ENCODE data around the gene OR5H1.
"Not testable (repeated sequence)": the region's sequence is repeated elsewhere in the genome, so short reads cannot be mapped to it uniquely, and the experiment has no call there.

OR5H1 gene

GRCh38 chr3:98130421-98130820 lies at the start of gene OR5H1:
TSS of gene OR5H1 (plus strand) at chr3:98130721. CDS start at chr3:98132698, 1,977 bp downstream.
- Mint-ChIP-seq H3K27me3 (no peaks in the 10 kb centered on the region), H3K36me3 (no peaks in the 10 kb centered on the region), H3K4me3 (no peak within 1 kb of the TSS), H3K27ac (no peak within 1 kb of the TSS), H3K4me1 (no peaks in the 10 kb centered on the region), H3K9me3 (peaks cover 3 to 7% of the 10 kb centered on the region in 2 donors)
- no peak for ATAC-seq (replicated peaks)
- DNase-seq = no peak

- DNase-seq = no peak
- Mint-ChIP-seq H3K36me3 (no peaks in the 10 kb centered on the region), H3K27me3 (no peaks in the 10 kb centered on the region), H3K4me1 (no peaks in the 10 kb centered on the region), H3K27ac (no peak within 1 kb of the TSS), H3K9me3 (peaks cover 0 to 4% of the 10 kb centered on the region in 2 donors), H3K4me3 (no peak within 1 kb of the TSS)
- ATAC-seq (replicated peaks) = no peak
Observed at GRCh38 chr3:98086873-98087272, 43.6 kb upstream of the OR5H1 start, which contains the start of gene OR5AC2. TSS of gene OR5AC2 (plus strand) at chr3:98087173. CDS start at chr3:98087173, 0 bp downstream.

DNA sequence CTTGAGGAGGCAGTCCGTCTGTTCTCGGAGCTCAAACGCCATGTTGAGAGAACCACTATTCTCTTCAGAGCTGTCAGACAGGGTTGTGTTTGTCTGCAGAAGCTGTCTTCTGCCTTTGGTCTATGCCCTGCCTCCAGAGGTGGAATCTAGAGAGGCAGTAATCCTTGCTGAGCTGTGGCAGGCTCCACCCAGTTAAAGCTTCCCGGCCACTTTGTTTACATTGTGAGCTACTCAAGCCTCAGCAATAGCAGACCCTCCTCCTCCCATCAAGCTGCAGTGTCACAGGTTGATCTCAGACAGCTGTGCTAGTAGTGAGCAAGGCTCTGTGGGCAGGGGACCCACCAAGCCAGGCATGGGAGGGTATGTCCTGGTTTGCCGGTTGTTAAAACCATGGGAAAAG lies 34.6 kb upstream of the OR5H1 start:
- peaks cover 0 to 5% of the 10 kb centered on the region in 2 donors for H3K9me3 Mint-ChIP-seq
- DNase-seq = no peak
- no peaks in the 10 kb centered on the region for H3K27me3 Mint-ChIP-seq
- H3K27ac Mint-ChIP-seq = no peak overlapping the region
- H3K4me3 Mint-ChIP-seq = no peak overlapping the region
- no peaks in the 10 kb centered on the region for H3K36me3 Mint-ChIP-seq
- no peaks in the 10 kb centered on the region for H3K4me1 Mint-ChIP-seq
- ATAC-seq (replicated peaks) = no peak

DNA sequence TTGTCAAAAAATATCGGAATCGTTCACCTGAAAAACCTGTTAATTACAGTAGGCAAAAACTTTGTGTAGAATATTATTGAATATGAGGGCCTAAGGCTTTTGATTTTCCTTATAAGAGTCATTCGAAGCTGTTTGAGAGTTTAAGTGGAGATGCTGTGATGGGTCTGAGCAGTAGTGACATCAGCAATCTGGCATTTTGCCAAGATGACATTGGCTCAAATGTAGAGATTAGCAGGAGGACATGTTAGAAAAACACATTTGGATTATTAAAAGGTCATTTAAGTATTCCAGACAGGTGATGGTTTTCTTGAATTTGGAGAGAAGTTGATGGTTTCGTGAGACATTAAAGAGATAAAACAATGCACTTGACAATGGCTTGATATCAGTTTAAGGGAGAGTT lies 30.7 kb upstream of the OR5H1 start:
- no peak for ATAC-seq (replicated peaks)
- Mint-ChIP-seq H3K9me3 (peaks cover 0 to 3% of the 10 kb centered on the region in 2 donors), H3K4me1 (no peaks in the 10 kb centered on the region), H3K4me3 (no peak overlapping the region), H3K36me3 (no peaks in the 10 kb centered on the region), H3K27me3 (no peaks in the 10 kb centered on the region), H3K27ac (no peak overlapping the region)
- no peak for DNase-seq

GRCh38 chr3:98108162-98108561 lies 22.4 kb upstream of the OR5H1 start:
- no peak overlapping the region for H3K27ac Mint-ChIP-seq
- DNase-seq (no peak), ATAC-seq (replicated peaks) (no peak)
- H3K36me3 Mint-ChIP-seq = peaks cover 0 to 3% of the 10 kb centered on the region in 2 donors
- H3K4me1 Mint-ChIP-seq = no peaks in the 10 kb centered on the region
- no peaks in the 10 kb centered on the region for H3K27me3 Mint-ChIP-seq
- no peak overlapping the region for H3K4me3 Mint-ChIP-seq
- H3K9me3 Mint-ChIP-seq = peaks cover 8 to 11% of the 10 kb centered on the region in 2 donors

DNA sequence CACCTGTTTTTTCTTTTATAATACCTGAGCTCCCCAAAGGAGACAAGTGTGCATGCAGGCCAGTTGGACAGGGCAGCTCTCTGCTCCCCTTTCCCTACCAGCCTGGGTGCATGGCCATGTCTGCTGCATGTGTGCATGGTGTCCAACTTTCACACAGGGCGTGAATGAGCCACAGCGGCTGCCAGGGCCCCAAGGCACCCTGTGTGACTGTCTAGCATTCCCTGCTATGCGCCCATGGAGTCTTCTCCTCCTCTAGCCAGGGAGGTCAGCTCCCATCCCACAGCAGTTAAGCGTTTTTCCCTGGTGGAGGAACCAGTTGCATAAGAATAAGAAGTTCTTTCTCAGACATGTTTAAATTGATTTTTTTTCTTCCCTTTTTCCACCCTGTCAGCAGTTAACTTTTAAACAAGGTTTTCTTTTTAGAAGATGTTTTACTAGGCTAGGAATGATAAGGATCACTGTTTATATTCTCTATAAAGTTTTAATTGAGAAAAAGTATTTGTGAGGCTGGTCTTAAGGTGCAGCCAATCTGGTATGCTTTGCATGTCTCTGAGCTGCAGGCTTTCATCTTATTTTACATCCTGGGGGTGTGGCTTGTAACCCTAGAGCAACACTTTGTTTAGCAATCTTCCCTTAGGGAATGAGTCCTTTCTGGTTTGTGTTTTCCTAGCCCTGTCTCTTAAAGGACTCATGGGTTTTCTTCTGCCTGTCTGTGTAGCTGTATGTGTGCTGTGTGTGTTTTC lies 20.5 kb upstream of the OR5H1 start:
- H3K27ac Mint-ChIP-seq = no peak overlapping the region
- no peak for DNase-seq
- peaks cover 11% of the 10 kb centered on the region in 2 donors for H3K9me3 Mint-ChIP-seq
- H3K4me3 Mint-ChIP-seq = no peak overlapping the region
- H3K36me3 Mint-ChIP-seq = peaks cover 0 to 3% of the 10 kb centered on the region in 2 donors
- H3K27me3 Mint-ChIP-seq = no peaks in the 10 kb centered on the region
- no peak for ATAC-seq (replicated peaks)
- H3K4me1 Mint-ChIP-seq = no peaks in the 10 kb centered on the region

- H3K36me3 Mint-ChIP-seq = peaks cover 0 to 3% of the 10 kb centered on the region in 2 donors
- H3K4me1 Mint-ChIP-seq = no peaks in the 10 kb centered on the region
- H3K9me3 Mint-ChIP-seq = peaks cover 11% of the 10 kb centered on the region in 2 donors
Observed at GRCh38 chr3:98110550-98110908, 20.0 kb upstream of the OR5H1 start.

GRCh38 chr3:98114264-98114663 lies 16.3 kb upstream of the OR5H1 start:
- H3K36me3 Mint-ChIP-seq = peaks cover 0 to 3% of the 10 kb centered on the region in 2 donors
- no peak overlapping the region for H3K4me3 Mint-ChIP-seq
- ATAC-seq (replicated peaks) (no peak), DNase-seq (no peak)
- no peaks in the 10 kb centered on the region for H3K27me3 Mint-ChIP-seq
- no peaks in the 10 kb centered on the region for H3K4me1 Mint-ChIP-seq
- H3K9me3 Mint-ChIP-seq = peaks cover 12 to 16% of the 10 kb centered on the region in 2 donors
- H3K27ac Mint-ChIP-seq = no peak overlapping the region

More at GRCh38 chr3:98110550-98110908, 20.0 kb upstream of the OR5H1 start:
- DNase-seq (no peak), ATAC-seq (replicated peaks) (no peak)
- Mint-ChIP-seq H3K4me3 (no peak overlapping the region), H3K27me3 (no peaks in the 10 kb centered on the region), H3K27ac (no peak overlapping the region)

GRCh38 chr3:98115717-98116116 lies 14.8 kb upstream of the OR5H1 start:
- H3K4me3 Mint-ChIP-seq = no peak overlapping the region
- peaks cover 8 to 11% of the 10 kb centered on the region in 2 donors for H3K9me3 Mint-ChIP-seq
- no peak overlapping the region for H3K27ac Mint-ChIP-seq
- no peaks in the 10 kb centered on the region for H3K27me3 Mint-ChIP-seq
- H3K36me3 Mint-ChIP-seq = no peaks in the 10 kb centered on the region
- no peak for DNase-seq
- no peak for ATAC-seq (replicated peaks)
- H3K4me1 Mint-ChIP-seq = no peaks in the 10 kb centered on the region

DNA sequence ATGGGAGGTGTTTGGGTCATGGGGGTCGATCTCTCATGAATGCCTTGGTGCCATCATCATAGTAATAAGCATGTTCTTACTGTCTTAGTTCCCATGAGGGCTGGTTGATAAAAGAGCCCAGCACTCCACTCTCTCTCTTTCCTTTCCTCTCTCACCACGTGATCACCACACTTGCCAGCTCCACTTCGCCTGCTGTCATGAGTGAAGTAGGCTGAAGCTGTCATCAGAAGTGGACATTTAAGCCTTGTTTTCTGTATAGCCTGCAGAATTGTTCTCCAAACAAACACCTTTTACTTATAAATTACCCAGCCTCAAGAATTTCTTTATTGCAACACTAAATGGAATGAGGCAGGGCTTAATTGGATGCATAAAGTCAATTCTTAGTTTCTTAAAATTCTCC lies 6.1 kb downstream of the OR5H1 start:
- H3K27me3 Mint-ChIP-seq = no peaks in the 10 kb centered on the region
- H3K4me3 Mint-ChIP-seq = no peak overlapping the region
- H3K9me3 Mint-ChIP-seq = peaks cover 0 to 2% of the 10 kb centered on the region in 2 donors
- ATAC-seq (replicated peaks) = no peak
- no peaks in the 10 kb centered on the region for H3K36me3 Mint-ChIP-seq
- H3K4me1 Mint-ChIP-seq = no peaks in the 10 kb centered on the region
- DNase-seq = no peak
- no peak overlapping the region for H3K27ac Mint-ChIP-seq

GRCh38 chr3:98137826-98138557 lies 7.5 kb downstream of the OR5H1 start:
- H3K36me3 Mint-ChIP-seq; ATAC-seq (replicated peaks); DNase-seq; H3K27me3 Mint-ChIP-seq; H3K9me3 Mint-ChIP-seq; H3K4me1 Mint-ChIP-seq; H3K27ac Mint-ChIP-seq; H3K4me3 Mint-ChIP-seq: not testable (repeated sequence)

DNA sequence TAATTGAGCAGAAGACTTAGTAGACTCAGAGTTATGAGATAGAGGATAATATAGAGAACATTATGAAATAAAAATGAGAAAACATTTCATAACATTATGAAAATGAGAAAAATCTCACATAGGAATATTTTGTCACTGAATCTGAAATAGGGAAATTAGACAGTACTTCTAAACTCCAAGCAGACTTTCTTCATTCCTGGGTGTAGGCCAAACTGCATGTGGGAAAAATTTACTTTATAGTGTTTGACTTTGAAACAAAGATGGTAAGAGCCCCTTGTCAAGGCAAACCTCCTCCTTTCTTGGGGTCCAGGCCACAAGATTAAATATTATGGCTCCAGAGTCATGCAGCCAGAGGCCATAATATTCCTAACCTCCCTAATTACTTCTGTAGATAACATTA lies 10.0 kb downstream of the OR5H1 start:
- Mint-ChIP-seq H3K9me3 (peaks cover 0 to 1% of the 10 kb centered on the region in 2 donors), H3K4me1 (no peaks in the 10 kb centered on the region), H3K27me3 (no peaks in the 10 kb centered on the region), H3K27ac (no peak overlapping the region), H3K36me3 (no peaks in the 10 kb centered on the region), H3K4me3 (no peak overlapping the region)
- no peak for ATAC-seq (replicated peaks)
- DNase-seq = no peak

DNA sequence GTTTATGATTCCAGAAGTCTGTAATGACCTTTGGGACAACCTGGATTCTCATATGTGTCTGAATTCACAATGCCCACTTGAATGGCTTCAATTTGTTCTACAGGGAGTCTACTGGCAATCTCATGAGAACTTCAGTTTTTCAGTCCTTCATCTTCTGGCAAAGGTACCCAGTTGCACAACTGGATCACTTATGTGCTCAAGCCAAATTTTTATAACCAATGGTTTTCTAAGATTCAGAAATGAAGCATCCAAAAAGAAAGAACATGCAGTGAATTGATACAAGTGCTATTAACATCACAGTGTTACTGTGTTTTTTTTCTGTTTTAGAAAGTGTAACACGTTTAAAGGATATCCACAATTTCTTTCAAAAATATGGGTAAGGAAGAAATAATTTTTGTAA lies 16.7 kb downstream of the OR5H1 start, which contains the start of gene OR5H14:
Gene OR5H14 (plus strand): TSS at position 301 of the 400 bp plus-strand sequence. CDS start 1,907 bp downstream, outside the sequence.
- DNase-seq = no peak
- H3K4me1 Mint-ChIP-seq = no peaks in the 10 kb centered on the region
- no peaks in the 10 kb centered on the region for H3K27me3 Mint-ChIP-seq
- no peak within 1 kb of the TSS for H3K27ac Mint-ChIP-seq
- no peak within 1 kb of the TSS for H3K4me3 Mint-ChIP-seq
- no peaks in the 10 kb centered on the region for H3K36me3 Mint-ChIP-seq
- peaks cover 2 to 3% of the 10 kb centered on the region in 2 donors for H3K9me3 Mint-ChIP-seq
- no peak for ATAC-seq (replicated peaks)

DNA sequence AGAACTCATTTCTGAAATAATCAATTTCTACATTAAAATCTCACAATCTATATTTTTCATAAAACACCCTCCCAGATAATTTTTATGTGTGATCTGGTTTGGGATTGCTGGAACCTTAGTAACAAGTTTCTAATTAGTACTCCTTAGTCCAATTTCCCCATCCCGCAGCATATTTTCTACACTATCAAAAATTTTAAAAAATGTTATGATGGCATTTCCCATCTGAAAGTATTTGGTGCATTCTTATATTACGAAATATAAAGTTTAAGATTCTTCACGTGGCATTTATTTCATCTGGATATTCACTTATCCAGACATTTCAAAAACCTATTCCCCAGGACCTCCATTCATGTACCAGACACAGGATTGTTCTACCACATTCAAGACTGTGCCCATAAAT lies 18.2 kb downstream of the OR5H1 start:
- DNase-seq = no peak
- no peak for ATAC-seq (replicated peaks)
- Mint-ChIP-seq H3K27ac (no peak overlapping the region), H3K4me3 (no peak overlapping the region), H3K36me3 (no peaks in the 10 kb centered on the region), H3K9me3 (peaks cover 3 to 6% of the 10 kb centered on the region in 2 donors), H3K27me3 (no peaks in the 10 kb centered on the region), H3K4me1 (no peaks in the 10 kb centered on the region)

GRCh38 chr3:98149456-98149855 lies 18.9 kb downstream of the OR5H1 start:
- H3K4me3 Mint-ChIP-seq; H3K27ac Mint-ChIP-seq; H3K4me1 Mint-ChIP-seq; H3K9me3 Mint-ChIP-seq; DNase-seq; ATAC-seq (replicated peaks); H3K27me3 Mint-ChIP-seq; H3K36me3 Mint-ChIP-seq: not testable (repeated sequence)
